Stimulated activated CD4-positive, alpha-beta T cell treated with anti-CD3 and anti-CD28 coated beads, Interleukin-12 subunit alpha, Interleukin-12 subunit beta, amount 100 ng/mL, for 48 hours (primary cell): ENCODE results near the gene TIGD6.

Experiments
- DNase-seq, 3 donors: peaks; one replicate each; pipeline ENCODE4 v3.0.0-alpha.2; 2020; ENCODE audit warnings: low read depth in 2 of 3, low spot score in 1 of 3

Gene TIGD6

DNA sequence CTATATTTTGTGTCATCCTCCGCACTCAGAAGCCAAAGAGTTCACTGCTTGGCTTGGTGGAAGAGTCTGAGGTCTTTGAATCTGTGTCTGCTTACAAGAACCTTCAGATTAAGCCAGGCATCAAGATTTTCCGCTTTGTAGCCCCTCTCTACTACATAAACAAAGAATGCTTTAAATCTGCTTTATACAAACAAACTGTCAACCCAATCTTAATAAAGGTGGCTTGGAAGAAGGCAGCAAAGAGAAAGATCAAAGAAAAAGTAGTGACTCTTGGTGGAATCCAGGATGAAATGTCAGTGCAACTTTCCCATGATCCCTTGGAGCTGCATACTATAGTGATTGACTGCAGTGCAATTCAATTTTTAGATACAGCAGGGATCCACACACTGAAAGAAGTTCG is 19.2 kb downstream of the TIGD6 start:
- DNase-seq, result no peak

DNA sequence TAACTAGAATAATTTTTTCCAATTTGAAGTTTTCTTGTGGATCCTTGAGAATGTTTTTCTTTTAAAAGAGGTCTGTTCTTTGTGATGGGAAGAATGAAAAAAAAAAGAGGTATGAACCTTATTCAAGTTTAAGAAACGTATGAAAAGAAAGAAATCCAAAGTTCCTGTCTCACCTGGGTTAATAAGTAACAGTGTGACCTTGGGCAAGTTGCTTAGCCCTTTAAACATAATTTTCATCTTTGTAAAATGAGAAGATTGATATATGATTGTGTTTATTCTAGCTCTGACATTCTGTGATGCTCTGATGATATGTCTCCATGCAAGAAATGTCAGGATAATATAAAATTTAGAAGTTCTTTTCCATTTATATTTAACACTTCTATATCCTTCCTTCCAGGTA is 20.6 kb downstream of the TIGD6 start:
- DNase-seq, result no peak

DNA sequence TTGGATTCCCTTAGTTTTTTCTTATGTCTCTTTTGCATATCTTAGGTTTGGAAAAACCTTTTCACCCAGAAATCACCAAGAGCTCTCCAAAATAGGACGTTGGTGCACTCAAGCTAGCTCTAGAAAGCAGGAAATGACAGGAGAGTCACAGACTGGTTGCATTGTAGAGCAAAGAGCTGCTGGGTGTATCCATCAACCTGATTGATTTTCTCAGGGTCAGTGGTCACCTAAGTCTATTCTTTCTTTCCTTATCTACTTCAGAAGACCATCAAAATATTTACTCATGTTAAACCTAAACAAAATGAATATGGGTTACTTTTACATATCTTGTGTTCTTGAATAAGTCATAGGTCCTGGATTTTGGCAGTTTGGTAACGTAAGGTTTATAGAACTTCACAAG is 25.0 kb downstream of the TIGD6 start:
- no peak for DNase-seq

DNA sequence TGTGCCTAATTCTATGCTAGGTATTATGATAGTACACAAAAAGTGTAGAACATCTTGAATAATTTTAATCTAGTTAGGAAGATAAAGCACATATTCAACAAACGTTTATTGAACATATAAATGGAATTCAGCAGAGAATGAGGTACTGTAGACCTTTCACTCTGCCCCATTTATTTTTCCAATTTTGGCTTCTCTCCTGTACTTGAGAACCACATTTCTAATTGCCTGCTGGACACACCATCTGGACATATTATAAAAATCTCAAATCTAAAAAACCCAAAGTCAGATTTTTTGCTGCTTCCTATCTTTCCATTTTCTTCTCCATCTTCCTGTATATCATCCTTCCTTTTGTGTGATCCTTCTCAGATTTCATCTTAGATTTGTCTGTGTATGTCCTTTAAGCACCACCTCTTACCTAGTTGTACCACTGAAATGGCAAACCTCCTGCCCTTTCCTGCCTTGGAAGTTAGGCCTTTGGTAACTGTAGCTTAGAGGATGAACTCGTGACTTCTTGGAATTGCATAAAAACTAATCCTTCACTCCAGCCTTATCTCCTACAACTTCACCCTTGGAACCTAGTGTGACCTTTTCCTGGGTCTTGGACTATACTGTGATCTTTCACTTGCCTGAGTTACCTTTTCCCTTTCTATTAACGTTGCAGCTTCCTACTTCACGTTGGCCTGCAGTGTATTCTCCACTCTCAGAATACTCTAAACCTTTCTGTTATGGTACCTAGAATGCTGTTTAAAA is 31.1 kb downstream of the TIGD6 start:
- no peak for DNase-seq

DNA sequence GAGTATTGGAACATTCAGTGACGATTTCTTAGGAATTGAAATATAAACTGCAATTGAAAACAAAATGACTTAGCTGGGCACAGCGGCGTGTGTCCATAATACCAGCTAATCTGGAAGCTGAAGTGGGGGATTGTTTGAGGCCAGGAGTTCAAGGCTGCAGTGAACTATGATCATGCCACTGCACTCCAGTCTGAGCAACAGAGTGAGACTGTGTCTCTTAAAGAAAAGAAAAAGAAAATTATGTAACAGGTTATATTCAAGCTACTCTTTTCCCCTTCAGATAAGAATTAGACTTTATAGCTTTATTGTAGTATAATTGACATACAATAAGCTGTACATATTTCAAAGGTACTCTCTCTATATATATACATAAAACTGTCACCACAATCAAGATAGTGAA is 33.5 kb downstream of the TIGD6 start:
- no peak for DNase-seq

DNA sequence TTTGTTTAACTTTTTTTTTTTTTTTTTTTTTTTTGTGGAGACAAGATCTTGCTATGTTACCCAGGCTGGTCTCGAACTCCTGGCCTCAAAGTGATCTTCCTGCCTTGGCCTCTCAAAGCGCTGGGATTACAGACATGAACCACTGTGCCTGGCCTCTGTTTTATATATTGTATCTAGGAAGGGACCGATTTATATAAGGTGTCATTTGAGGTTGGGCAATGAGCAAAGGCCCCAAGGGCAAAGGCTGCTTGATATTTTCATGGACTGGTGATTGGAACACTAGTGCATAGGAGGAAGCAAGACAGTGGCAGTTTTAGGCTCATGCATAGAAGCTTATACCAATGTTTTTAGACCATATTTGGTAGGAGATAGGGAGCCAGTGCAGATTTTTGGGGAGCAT is 36.7 kb downstream of the TIGD6 start:
- no peak for DNase-seq

DNA sequence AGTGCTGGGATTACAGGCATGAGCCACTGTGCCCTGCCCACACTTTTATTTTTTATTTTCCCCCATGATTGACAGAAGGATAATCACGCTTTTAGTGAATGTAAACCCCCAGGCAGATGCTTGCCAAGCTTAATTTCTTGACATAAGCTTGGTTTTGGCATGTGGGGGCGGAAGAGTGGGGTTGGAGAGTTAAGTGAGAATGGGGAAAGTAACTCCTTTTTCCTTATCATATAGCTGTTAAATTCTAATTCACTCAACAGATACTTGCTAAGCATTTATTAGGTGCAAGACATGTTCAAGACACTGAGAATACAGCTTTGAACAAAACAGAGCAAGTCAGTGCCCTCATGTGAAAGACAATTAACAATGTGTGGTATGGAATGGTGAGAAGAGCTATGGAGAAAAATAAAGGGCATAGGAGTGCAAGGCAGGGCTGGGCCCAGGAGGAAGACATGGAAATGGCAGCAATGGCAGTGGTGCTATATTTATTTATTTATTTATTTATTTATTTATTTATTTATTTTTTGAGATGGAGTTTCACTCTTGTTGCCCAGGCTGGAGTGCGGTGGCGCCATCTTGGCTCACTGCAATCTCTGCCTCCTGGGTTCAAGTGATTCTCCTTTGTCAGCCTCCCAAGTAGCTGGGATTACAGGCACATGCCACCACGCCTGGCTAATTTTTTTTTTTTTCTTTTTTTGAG is 37.7 kb downstream of the TIGD6 start:
- no peak for DNase-seq

DNA sequence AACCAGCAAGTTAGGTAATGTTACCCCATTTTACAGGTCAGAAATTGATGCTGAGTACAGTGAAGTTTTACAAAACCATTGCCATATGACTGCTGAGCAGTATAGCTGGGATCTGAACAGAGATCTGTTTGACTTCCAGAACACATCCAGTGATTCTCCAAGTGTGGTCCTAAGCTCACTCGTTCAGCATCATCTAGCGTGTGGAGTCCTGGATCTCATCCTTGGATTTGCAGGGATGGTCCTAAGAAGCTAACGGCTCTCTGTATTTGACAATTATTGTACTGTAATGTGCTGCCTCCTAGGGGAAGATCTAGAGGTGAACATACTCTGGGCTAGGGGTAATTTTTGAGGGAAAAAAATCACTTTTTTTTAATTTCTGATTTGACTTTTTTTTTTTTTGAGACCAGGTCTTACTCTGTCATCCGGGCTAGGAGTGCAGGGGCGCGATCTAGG is 38.5 kb downstream of the TIGD6 start:
- DNase-seq, result no peak

DNA sequence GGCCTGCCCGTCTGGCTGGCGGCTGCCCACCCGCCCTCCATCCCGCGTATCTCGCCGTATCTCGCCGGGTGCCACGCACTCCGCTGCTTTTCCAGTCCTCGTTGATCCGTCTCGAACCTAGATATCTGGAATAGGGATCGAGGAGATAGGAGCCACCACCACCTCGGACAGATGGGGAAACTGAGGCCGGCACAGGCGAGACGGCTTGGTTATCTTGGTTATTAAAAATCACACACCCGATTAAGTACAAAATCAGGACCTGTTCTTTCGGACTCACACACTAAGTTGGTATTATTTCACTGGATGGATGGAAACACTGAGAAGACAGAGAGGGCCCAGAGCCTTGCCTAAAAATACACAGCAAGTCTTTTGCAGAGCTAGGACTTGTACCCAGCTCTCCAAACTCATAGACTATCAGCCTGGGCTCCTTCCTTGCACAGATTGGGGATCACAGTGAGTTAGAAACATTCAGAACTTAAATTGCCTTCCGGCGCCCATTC is 39.2 kb downstream of the TIGD6 start:
- no peak for DNase-seq

DNA sequence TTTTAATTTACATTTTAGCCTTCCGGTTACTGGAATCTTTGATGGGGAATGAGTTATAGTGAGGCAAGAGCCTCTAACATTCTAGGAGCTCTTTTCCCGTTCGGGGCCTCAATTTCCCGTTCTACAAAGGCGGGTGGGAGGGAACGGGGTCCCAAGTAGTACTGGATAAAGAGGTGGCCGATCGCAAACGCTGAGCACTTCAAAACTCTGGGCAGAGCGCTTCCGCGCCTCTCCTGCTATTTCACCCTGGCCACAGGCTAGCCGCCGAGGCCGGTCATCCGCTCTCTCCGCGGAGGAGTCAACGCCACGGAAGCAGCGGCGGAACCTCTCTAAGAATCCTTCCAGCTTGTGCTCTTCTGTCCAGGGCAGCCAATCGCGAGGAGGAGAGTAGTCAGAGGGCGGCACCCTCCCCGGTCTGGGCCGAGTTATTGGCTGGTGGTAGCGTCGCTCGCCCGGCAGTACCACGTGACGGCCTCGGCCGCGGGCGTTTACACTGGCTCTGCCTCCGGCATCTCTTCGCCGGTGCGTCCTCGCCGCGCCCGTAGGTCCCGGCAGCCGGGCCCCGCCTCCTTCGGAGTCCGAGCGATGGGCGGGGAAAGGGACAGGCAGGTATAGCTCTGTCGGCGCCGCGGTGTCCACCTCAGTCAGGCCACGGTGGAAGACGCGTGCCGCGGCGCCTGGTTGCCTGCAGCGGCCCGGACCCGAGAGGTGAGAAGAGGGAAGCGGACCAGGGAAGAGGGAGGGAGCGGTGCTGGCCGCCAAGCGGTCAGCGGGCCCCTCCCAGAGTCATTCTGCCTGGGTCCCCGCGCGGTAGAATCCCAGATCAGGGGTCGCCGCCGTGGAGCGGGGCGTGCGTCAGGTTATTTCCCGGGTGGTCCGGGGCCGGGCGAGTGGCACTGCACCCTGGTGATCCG is 39.9 kb downstream of the TIGD6 start, which contains the start of gene SLC26A2:
Gene SLC26A2, plus strand, starts transcription at position 487 of the 914 bp plus-strand sequence. CDS start 16,895 bp downstream, outside the sequence.
- DNase-seq, result peak; percentile 87 to 92 (median 91)

DNA sequence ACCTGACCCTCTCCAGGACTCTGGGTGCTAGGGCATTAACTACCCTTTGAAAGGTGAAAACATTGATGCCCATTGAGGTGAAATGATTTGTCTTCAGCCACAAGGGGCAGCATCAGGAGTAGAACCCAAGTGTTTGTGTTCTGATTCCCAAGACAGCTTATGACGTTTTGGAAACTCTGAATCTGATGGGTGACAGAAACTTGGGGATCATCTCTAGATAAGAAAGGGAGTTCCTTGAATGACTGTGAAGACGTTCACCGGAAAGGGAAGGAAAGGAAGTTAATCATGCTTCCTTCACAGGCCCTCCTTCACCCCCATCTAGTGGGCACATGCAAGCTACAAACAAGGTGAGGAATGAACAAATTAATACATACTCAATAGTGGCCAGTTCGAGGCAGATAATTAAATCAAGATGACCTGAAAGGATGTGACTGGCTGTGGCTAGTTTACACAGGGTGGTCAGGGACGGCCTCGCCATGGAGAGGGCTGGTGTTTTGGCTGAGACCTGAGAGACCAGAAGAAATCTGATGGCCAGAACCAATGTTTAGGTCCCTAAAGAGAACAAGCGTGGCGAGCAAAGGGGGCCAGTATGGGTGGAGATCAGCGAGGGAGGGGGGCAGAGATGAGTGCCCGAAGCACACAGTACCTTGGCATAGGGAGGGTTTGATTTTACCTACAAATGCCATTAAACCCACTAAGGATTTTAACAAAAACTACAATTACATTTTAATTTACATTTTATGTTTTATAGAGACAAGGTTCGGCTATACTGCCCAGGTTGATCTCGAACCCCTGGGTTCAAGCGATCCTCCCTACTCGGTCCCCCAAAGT is 40.8 kb downstream of the TIGD6 start:
- DNase-seq, result peak; percentile 26 to 76 (median 37)

DNA sequence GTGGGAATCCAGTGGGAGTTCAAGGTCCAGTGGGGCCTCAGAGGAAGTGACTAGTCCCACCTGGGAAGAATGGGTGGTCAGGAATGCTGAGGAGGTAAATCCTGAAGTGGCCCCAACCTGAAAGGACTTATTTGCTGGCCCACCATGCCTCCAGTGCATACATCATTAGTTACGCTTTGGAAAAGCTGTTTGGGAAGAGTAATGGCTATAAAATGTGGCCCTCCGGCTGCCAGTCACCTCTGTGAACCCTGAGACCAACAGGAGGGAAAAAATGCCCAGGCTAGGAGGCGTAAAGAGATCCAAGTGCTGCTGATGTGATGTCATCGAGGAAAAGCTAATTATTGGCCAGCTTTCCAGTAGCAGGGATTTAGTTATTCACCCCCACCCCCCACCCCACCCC is 42.6 kb downstream of the TIGD6 start:
- DNase-seq, result no peak

DNA sequence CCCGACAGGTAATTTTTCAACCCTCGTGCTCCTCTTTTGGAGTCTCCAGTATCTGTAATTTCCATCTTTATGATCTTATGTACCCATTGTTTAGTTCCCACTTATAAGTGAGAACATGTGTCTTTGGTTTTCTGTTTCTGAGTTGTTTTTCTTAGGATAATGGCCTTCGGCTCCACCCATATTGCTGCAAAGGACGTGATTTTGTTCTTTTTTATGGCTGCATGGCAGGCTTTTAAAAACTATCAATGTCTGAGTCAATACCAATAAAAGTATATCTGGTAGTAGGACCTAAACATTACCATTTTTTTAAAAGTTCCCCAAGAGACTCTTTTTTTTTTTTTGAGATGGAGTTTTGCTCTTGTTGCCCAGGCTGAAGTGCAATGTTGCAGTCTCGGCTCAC is 43.8 kb downstream of the TIGD6 start:
- no peak for DNase-seq

DNA sequence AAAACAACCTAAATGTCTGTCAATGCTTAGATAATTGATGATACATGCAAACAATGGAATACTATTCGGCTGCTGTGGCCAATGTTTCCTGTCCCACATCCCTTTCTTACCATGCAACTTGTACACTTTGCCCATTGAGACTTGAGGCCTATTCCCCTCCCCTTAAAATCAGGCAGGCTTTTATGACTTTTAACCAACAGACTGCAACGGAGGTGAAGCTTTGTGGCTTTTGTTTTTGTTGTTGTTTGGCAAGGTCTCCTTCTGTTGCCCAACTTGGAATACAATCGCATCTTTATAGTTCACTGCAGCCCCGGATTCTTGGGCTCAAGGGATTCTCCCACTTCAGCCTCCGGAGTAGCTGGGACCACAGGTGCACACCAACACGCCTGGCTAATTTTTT is 45.7 kb downstream of the TIGD6 start:
- DNase-seq, result no peak

DNA sequence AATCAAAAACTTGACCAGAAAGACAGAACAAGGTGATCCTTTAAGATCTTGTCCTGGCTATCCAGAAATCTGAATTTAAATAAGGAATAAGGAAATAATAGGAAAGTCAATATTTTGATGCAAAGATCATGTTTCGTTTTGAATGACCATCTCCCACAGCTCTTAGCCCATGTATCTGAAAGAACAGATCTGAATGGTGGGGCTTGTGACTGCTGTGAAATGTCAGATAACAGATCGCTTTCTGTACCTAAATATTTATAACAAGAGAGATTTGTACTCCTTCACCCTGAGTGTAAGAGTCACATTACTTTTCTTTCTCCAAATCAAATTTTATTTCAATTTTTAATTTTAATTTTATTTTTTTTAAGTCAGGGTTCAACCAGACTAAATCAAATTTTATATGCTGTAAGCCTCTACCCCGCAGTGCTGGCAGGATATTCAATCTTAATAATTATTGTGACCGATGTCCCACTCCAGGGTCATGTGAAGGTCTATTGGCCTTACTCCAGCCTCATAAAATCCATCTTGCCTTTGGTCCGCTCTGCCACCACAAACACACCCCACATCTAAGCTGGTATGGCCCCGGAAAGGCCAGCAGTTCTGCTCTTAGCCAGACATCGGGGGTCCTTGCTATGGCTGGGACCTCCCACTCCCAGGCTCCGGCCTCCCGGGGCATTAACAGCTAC is 46.9 kb downstream of the TIGD6 start:
- DNase-seq, result no peak

DNA sequence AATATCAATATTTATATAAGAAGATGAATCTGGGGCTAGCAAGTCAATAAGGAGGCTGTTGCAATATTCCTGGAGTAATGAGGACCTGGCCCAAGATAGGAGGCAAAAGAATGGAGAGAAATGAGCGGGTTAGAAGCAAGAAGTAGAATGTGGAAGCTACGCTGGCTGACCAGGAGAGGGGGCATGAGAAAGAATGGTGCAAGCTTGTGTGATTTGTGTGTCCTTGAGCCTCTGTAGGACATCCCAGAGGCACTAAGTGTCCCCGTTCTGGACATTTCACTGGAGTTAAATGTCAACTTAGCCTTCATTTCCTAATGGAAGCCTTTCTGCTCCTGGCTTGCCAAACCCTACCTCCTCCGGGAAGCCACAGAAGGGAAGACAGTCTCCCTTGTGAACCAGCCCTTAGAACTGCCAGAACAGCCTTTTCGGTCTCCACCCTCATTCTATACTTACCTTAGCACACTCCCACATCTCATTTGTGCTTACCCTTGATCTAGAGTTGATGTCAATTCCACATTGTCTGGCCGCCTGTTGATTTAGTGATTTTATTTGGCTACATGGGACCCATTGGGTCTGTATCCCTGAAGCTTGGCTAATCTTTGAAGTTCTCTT is 49.2 kb downstream of the TIGD6 start:
- DNase-seq, result no peak

DNA sequence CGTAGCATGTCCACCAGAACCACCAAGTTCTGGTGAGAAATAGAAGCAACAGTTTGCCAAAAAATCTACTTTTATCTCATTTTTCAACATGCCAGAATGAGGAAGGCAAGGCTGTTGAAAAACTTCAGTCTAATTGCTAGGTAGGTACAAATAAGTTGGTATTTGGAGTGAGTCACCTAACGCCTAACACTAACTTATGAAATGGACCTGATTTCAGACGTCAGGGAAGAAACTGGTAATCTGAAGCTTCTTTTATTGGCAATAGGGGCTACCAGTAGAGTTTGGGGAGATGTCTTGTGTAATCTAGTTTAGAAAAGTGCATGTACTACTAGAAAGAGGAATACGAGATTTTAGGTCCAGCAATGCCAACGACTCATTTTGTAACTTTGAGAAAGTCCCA is 51.5 kb downstream of the TIGD6 start:
- no peak for DNase-seq

DNA sequence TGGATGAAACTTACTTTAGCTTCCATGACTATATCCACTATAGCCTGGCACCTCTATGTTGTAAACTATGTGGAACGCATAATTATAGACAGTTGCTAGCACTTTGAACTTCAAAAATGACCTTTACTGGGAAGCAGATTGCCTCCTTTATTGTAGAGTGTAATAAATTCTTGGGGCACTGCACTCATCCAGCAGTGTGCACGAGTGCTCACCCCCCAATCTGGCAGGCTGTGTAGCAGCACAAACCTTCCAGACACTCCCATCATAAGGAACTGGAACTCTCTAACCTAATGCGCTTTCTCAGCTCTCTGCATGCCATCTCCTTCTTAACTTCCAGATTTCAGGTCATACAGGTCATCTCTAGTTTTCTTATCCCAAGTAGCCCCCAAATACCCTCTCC is 54.3 kb downstream of the TIGD6 start:
- no peak for DNase-seq

DNA sequence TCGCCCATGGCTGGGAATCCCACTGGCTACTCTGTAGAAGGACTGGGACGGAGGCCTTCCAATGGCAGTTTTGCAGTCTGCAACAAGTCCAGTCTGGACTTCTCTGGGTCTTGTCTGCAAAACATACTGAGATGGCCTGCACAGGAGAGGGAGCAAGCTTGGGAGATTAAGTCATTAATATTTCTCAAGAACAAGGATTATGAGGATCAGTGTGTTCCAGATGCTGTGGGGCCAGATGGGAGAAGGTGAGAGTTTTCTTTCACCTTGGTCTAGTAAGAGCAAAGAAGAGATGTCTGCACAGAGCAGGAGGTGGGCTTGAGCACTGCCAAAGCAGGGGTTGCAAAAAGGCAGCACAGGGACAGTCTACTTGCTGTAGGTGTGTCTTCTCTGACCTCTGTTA is 55.8 kb downstream of the TIGD6 start, which contains the start of gene PDE6A:
Gene PDE6A, minus strand, starts transcription at position 128 of the 400 bp plus-strand sequence. Its CDS starts 120 bp downstream, at position 8.
- DNase-seq, result no peak
